ENCODE data around the gene TMSB15C.
"Not testable (repeated sequence)": the region's sequence is repeated elsewhere in the genome, so short reads cannot be mapped to it uniquely, and the experiment has no call there.

The TMSB15C gene

GRCh38 chrX:104075778-104076445 is at the start of gene TMSB15C:
Gene TMSB15C (minus strand): TSS chrX:104076236.
- not testable (repeated sequence) for DNase-seq

- no peak for DNase-seq
These were observed 46.8 kb upstream of the TMSB15C start for GRCh38 chrX:104122829-104123228.

- no peak for DNase-seq
These were observed 42.7 kb upstream of the TMSB15C start for GRCh38 chrX:104118765-104119164.

- DNase-seq = no peak
These were observed 41.7 kb upstream of the TMSB15C start for GRCh38 chrX:104117759-104118158.

GRCh38 chrX:104113222-104113965 is 37.4 kb upstream of the TMSB15C start:
- peak; percentile 42 for DNase-seq

- DNase-seq = peak; percentile 61
These were observed 36.4 kb upstream of the TMSB15C start, which contains the start of gene ZCCHC18 for GRCh38 chrX:104112326-104112951. Gene ZCCHC18 (plus strand): TSS chrX:104112523. CDS start chrX:104114112, 1,589 bp downstream.

GRCh38 chrX:104110491-104111240 is 34.6 kb upstream of the TMSB15C start:
- DNase-seq = not testable (repeated sequence)

- peak; percentile 13 for DNase-seq
These were observed 32.9 kb upstream of the TMSB15C start for GRCh38 chrX:104108955-104109354.

- no peak for DNase-seq
These were observed 29.6 kb upstream of the TMSB15C start for GRCh38 chrX:104105330-104106262.

GRCh38 chrX:104104676-104105075 is 28.6 kb upstream of the TMSB15C start:
- DNase-seq = no peak

- DNase-seq = no peak
These were observed 22.9 kb upstream of the TMSB15C start for GRCh38 chrX:104098919-104099318.

GRCh38 chrX:104098151-104098808 is 22.2 kb upstream of the TMSB15C start:
- no peak for DNase-seq

GRCh38 chrX:104085919-104086318 is 9.9 kb upstream of the TMSB15C start:
- no peak for DNase-seq

- no peak for DNase-seq
These were observed 9.4 kb upstream of the TMSB15C start for GRCh38 chrX:104085477-104085876.

- no peak for DNase-seq
These were observed 8.7 kb upstream of the TMSB15C start for GRCh38 chrX:104084534-104085277.

GRCh38 chrX:104084063-104084462 is 8.0 kb upstream of the TMSB15C start:
- no peak for DNase-seq

GRCh38 chrX:104077854-104078253 is 1.8 kb upstream of the TMSB15C start:
- not testable (repeated sequence) for DNase-seq

GRCh38 chrX:104062636-104063035 is 13.4 kb downstream of the TMSB15C start:
- DNase-seq = not testable (repeated sequence)

- not testable (repeated sequence) for DNase-seq
These were observed 21.1 kb downstream of the TMSB15C start for GRCh38 chrX:104054956-104055355.

GRCh38 chrX:104047171-104047570 is 28.9 kb downstream of the TMSB15C start:
- DNase-seq = no peak

GRCh38 chrX:104045642-104046041 is 30.4 kb downstream of the TMSB15C start:
- no peak for DNase-seq

Measured in NK-92 treated with Interleukin-12 subunit alpha and Interleukin-12 subunit beta, amount 100 ng/mL, for 24 hours (cell line).